HG02840 (cell line): ENCODE measurements around the gene TAS2R39.
A peak's percentile ranks its signal among the peaks of the same experiment; 100 is the strongest.

Experiments
- ATAC-seq: cut with Tn5 transposase; IDR thresholded peaks from one replicate; pipeline ENCODE4 v1.9.1; 2021; ENCODE audit warnings: mild to moderate bottlenecking, moderate library complexity, moderate number of reproducible peaks; ENCODE audit not compliant: unreplicated experiment, low FRiP score

TAS2R39 gene

DNA sequence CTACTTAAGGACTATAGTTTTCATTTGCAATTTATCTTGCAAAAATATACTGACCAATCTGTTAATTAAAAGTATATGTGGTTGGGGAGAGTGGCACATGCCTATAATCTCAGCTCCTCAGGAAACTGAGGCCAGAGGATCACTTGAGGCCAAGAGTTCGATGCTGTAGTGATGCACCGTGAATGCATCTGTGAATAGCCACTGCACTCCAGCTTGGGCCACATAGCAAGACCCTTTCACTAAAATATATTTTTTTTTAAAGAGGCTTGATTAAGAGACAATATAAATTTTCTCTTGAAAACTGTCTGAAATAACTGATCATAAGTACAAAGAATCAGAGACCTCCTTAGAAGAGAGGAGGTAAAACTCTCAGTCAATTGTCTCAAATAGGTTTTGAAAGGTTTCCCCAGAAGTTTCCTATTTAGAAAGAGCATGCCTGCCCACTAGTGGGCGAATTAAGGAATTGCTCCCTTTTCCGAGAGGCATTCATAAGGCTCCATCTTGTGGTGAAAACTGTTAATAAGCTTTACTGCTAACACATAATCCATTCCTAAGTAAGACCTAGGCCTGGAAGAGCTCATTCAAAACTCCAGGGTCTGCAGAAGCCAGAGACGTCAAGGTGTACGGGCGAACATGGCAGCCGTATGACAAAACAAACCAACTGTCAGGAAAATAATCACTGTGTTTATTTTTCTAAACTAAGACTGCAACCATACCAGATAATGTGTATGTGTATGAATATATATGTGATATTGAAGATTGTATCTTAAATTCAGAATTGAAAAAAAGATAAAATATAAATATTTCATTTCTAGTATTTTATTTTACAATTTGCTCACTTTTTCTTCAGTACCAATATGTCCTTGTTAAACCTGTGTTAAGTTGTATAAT lies 31.8 kb downstream of the TAS2R39 start:
- ATAC-seq, result peak; percentile 95

DNA sequence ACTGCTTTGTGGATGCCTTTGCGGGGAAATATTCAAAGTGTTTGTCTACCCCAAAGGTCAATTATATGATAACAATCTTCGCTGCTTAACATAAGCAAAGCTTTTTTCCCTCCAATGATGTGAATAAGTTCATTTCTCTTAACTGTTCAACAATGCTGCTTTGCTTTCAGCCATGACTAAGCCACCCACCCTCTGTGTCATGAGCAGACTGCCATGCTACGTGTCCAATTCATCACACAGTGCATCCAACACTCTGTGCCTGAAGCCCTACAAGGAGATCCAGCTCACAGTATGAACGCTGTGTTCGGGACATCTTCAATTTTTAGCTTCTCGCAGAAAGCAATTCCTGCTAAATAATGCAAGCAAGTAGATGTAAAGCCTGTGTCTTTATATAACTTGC lies 32.9 kb downstream of the TAS2R39 start:
- no peak for ATAC-seq

DNA sequence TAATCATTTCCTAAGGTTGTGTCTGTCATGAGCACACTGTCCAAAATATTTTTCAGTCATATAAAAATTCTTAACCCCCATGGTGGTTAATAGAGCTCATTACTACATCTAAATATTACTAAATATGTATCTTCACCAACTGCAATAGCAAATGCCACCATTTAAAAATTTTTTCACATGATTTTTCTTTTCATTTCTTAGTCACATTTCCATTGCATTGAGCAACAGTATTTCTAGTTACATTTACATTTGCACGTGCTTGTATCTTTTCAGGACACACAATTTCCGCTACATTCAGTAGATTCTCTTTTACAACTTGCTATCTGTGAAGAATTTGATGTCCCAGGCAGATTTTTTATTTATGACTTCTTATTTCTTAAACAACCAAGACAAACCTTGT lies 33.5 kb downstream of the TAS2R39 start:
- no peak for ATAC-seq

- ATAC-seq, result no peak
These were observed 34.6 kb downstream of the TAS2R39 start for GRCh38 chr7:143217806-143218205.

DNA sequence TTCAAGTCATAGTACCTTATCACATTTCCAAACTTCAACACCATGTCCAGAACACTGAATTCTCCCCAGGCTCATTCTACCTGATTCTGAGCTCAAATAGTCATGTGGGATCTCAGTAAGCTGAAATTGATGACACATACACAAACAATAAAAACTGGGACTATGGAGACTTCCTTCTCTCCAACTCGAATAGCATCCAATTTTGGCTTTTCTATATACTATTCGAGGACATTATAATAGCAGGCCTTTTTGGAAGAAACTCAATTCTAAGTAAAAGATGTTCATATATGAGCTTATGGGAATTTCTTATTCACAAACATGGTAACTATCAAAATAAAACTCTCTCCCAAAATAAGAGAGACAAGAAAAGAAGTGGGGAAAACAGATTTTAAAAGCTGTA lies 38.1 kb downstream of the TAS2R39 start:
- ATAC-seq, result no peak

DNA sequence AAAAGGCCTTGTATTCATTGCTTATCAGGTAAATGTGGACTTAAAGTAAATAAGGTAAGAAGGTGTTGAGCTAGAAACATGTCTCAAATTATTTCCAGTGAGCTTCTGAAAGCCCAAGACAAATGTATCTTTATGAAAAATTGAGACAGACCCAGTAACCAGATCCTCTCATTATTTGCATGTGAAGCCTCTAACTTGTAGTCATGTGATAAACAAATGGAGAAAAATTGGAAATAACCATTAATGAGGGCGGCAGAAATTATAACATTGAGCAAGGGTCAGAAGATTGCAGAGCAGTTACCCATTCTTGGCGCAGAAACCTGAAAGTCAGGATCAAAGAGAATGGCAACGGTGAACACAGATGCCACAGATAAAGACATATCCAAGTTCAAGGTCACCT lies 38.5 kb downstream of the TAS2R39 start, which contains the start of gene TAS2R40:
TAS2R40 (plus strand) TSS at position 301 of the 400 bp plus-strand sequence; CDS start at position 343, 42 bp downstream.
- ATAC-seq, result no peak

DNA sequence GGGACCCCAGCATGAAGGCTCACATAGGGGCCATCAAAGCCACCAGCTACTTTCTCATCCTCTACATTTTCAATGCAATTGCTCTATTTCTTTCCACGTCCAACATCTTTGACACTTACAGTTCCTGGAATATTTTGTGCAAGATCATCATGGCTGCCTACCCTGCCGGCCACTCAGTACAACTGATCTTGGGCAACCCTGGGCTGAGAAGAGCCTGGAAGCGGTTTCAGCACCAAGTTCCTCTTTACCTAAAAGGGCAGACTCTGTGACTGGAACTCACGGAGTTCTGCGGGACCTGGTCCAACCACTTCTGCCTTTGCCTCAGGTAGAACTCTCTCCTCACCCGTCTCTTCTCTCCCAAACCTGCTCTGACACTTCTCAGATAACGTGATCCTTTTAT lies 39.6 kb downstream of the TAS2R39 start:
- no peak for ATAC-seq

- no peak for ATAC-seq
These were observed 40.6 kb downstream of the TAS2R39 start for GRCh38 chr7:143223784-143224183.

DNA sequence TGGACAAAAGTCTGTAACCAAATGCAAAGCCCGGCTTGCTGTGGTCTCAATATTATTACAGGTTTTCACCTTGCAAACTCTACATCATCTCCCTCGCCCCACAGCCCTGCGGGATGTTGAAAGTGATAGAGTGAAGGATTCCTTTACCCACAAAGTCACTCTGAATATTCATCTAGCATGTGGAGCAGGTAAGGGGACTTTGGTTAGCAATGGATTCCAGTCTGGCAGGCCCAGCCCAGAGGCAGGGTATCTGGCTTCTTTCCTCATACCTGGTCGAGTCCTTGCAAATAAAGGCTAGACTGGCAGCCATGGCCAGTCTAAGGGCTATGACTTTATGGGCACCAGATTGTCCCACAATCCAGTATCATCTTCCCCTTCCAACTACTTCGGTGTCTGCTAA lies 41.8 kb downstream of the TAS2R39 start:
- no peak for ATAC-seq

DNA sequence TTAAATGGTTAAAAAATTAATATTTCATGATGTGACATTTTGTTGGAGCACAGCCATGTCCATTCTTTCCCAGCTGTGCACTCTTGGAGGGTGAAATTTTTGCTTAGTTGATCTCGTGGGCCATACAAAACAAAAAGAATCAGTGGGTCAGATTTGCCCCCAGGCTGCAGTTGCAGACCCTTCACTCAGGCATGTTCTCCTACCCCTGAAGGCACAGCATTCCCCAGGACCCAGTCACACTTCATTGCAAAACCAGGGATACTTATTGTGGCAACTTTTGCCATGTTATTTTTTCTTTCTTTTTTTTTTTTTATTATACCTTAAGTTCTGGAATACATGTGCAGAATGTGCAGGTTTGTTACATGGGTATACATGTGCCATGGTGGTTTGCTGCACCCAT lies 44.6 kb downstream of the TAS2R39 start:
- ATAC-seq, result no peak

DNA sequence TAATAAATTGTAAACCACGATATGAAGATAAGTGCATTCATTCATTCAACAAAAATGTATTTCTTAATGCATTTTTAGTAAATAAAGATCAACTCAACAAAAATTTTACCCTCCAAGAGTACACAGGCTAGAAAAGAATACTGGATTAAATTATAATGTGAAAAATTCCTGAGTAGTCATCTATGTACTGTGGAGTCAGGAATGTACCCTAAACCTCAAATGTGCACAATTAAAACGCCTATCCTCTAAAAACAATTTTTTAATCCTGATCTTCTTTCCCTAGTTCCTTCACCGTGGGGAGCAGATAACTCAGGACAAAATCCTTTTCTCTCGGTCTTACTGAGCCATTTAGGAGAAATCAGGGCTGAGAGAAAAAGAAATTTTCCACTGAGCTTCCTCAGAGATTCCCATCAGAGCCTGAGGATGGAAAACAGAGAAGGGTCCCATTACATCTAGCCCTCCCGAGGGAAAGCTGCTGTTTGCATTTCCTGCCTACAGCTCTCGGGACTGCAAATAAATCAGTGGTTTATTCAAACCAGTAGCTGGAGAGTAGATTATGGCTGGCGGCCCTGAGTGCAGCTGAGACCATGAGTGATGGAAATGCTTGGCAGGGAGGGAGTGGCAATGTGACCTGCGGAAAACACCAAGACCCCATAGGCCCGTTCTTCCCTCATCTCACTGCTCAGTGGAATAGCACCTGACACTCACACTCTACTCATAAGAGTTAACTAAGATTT lies 46.0 kb downstream of the TAS2R39 start:
- ATAC-seq, result no peak

DNA sequence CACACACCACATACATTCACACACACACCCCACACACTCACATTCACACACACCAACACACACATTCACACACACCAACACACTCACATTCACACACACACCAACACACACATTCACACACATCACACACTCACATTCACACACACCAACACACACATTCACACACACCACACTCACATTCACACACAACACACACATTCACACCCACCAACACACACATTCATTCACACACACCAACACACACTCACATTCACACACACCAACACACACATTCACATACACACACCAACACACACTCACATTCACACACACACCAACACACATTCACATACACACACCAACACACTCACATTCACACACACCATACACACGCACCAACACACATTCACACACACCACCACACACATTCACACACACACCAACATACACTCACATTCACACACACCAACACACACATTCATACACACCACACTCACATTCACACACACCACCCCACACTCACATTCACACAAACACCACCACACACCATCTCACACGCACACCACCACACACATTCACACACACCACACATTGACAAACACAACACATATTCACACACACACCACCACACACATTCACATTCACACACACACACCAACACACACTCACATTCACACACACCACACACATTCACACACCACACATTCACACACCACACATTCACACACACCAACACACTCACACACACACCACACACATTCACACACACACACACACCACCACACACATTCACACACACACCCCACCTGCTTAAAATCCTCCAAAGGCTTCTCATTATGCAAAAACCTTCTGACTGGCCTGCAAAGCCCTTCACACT lies 47.6 kb downstream of the TAS2R39 start:
- ATAC-seq, result no peak
